GM19324 (cell line): ENCODE data around the gene FRMD4A.

Source experiments
- ATAC-seq: cut with Tn5 transposase; IDR thresholded peaks from one replicate; pipeline ENCODE4 v1.9.1; 2021; ENCODE audit warnings: mild to moderate bottlenecking, moderate library complexity; ENCODE audit not compliant: unreplicated experiment, low FRiP score

FRMD4A gene

GRCh38 chr10:13652860-13653259, 677.9 kb downstream of the FRMD4A start:
- ATAC-seq, result no peak

- no peak for ATAC-seq
These were observed 678.6 kb downstream of the FRMD4A start for GRCh38 chr10:13651969-13652720.

- ATAC-seq, result no peak
These were observed 679.8 kb downstream of the FRMD4A start for GRCh38 chr10:13650961-13651360.

GRCh38 chr10:13649844-13650520, 680.7 kb downstream of the FRMD4A start:
- no peak for ATAC-seq

DNA sequence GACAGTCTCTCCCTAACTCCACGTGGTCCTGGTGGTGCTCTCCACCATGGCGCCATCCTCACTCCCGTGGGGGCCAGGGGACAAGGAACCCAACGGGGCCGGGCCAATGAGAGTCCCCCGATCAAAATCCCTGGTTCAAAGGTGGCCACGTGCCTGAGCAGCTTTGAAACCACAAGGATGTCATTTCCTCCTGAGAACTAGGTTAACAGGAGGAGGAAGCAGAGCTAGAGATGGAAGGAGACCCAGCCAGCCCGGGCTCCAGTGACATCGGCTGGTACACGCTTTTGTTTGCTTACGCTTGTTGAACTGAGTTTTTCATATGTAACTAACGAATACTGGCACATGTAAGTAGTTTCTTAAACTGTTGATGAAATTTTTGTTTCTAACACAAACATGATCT, 682.3 kb downstream of the FRMD4A start:
- no peak for ATAC-seq

- no peak for ATAC-seq
These were observed 685.9 kb downstream of the FRMD4A start for GRCh38 chr10:13644866-13645265.

GRCh38 chr10:13643016-13643415, 687.7 kb downstream of the FRMD4A start:
- no peak for ATAC-seq

- ATAC-seq, result no peak
These were observed 688.4 kb downstream of the FRMD4A start for GRCh38 chr10:13642293-13642692.

GRCh38 chr10:13637894-13638293, 692.8 kb downstream of the FRMD4A start:
- no peak for ATAC-seq

GRCh38 chr10:13637303-13637856, 693.3 kb downstream of the FRMD4A start:
- no peak for ATAC-seq

DNA sequence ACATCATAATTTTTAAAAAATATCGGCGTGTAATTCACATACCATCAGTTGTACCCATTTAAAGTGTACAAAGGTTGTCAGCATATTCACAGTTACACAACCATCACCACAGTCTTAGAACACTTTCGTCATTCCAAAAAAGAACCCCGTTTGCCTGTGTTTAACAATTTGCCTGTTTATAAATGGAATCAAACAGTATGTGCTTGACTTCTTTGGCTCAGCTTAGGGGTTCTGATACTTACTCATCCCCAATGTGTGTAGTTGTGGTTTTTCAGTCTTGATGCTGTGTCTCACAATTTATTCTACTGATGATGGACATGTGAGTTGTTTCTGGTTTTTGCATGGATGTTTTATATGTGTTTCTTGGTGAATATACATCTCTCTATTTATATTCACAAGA, 693.9 kb downstream of the FRMD4A start:
- ATAC-seq, result no peak

- ATAC-seq, result no peak
These were observed 696.5 kb downstream of the FRMD4A start for GRCh38 chr10:13634207-13634606.

GRCh38 chr10:13633689-13634088, 697.0 kb downstream of the FRMD4A start:
- ATAC-seq, result no peak

GRCh38 chr10:13632884-13633440, 697.8 kb downstream of the FRMD4A start:
- no peak for ATAC-seq

DNA sequence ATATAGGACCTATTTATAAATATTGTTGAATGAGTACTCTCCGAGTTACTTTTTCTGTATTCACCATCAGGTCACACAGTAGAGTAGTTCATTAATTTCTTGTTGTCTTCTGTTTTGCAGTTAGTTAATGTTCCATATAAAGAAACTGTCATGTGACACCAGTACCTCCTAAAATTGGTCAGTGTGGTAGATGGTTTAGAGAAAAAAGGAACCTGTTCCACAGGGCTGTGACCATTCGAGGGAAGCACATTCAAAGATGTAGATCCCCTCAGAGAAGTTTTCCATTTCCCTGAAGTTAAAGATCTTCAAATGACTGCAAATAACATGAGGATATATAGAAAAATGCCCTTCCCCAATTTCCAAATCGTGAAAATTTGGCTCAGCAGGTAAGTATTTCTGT, 698.3 kb downstream of the FRMD4A start:
- ATAC-seq, result no peak

GRCh38 chr10:13631594-13631993, 699.1 kb downstream of the FRMD4A start:
- ATAC-seq, result no peak

DNA sequence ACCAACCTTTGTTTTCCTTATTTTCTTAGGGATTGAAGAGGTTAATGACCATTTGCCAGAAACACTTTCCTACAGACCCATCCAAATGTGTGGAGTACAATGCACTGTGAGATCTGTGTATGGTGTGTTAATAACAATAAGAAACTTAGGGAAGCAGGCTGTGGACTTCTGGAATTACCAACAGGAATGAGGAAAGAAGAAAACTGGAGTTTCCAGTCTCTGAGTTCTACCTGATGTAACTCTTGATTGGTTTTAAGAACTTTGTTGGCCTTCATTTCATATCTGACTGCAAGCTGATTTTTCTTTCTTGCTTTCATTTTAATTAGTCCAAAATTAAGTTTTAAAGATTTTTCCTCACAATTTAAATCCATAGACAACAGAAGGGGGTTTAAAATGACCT, 700.5 kb downstream of the FRMD4A start:
- no peak for ATAC-seq

- no peak for ATAC-seq
These were observed 701.6 kb downstream of the FRMD4A start for GRCh38 chr10:13629116-13629515.

GRCh38 chr10:13628661-13629060, 702.1 kb downstream of the FRMD4A start:
- ATAC-seq, result no peak

DNA sequence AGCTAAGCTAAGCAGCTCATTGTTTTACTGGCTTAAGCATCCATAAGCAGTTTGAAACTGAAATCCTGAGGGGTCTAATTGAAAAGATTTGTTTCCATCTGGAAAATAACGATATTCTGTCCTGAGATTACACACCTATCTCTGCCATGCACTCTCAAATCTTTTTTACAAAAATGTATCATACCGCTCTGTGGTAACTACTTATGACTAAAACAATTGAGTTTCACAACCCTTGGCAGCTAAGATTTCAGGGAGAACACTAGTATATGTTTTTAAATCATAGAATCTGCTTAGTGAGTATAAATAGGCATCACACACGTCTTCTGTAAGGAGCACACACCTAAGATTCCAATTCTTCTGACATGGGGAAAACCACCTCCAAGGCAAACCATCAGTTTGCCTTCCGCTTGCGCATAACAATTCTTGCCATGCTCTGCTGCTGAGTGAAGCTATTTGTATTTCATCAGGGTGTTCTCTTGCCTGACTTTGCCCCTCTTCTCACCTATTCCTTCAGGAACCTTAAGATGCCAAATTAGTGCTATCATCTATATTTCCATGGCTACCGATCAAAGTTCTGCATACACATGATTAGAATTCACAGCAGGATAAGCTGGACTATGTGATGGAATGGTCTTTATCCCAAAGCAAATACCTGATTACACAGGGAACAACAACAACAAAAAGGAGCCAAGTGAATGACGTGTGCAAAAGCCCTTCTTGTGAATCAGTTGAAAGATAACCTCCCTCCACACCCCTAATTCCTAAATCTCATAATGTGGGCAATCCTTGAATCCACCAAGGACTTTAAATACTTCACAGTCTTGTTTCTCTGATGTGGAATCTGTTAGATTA, 703.0 kb downstream of the FRMD4A start:
- ATAC-seq, result no peak

- no peak for ATAC-seq
These were observed 706.1 kb downstream of the FRMD4A start for GRCh38 chr10:13624630-13625029.
